ENCODE results near the gene PSTPIP1. TPM values are rescaled to one million over a fixed set of nuclear protein-coding genes. Genes with fewer than 3 reads are reported as not detected.

Gene PSTPIP1
- total and polyA plus RNA-seq, 10 of the 15 experiments (the other 5 are each of a cell fraction or from before 2014, with no cell fraction given) = 0.50 to 29.3 (median 14.5) TPM

DNA sequence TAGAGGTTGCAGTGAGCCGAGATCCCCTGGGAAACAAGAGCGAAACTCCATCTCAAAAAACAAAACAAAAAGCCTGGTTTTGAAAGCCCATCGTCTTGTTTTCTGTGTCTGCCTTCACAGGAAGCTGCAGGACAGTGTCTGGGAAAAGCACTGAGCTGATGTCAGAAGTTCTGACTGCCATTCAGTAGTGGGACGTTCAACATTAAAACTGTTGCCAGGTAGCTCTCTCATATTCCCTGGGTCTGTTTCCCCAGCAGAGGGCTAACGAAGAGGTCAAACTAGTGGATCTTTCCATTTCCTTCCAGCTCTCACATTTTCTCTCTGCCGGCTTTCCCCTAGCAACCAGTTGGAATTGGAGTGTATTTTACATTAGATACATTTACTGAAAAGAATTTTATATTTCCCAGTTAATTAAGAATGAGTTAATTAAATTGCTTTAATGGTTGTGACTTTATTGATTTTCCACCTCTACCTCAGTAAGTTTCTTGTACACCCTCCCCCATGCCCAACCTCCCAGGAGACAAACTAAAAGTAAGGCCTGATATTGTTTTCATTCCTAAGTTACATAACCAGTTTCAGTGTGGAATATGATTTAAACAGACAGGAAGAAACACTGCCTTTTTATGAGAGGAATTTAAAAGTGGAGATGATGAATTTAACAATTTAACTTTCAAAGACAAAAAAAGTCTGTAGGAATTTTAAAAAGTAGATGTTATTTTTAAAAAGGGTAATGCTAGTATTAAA lies 33.5 kb upstream of the PSTPIP1 start (continued):
- no peak for TF ChIP-seq KDM1A (IDR thresholded peaks at IDR 0.05; ENCODE audit: borderline replicate concordance)
- TF ChIP-seq NR2F1 (conservative IDR thresholded peaks at IDR 0.05) = no peak

GRCh38 chr15:76962337-76963013 lies 32.5 kb upstream of the PSTPIP1 start:
- Histone ChIP-seq H3K4me1 (ENCODE audit: control insufficient read depth, insufficient read depth, low read length) (no peaks in the 10 kb centered on the region), H3K9me3 (replicated peaks; ENCODE audit: control insufficient read depth, insufficient read depth, low read length) (no peaks in the 10 kb centered on the region), H4K20me1 (ENCODE audit: control insufficient read depth, insufficient read depth) (no peaks in the 10 kb centered on the region), H3K79me2 (ENCODE audit: control insufficient read depth, insufficient read depth, low read length) (no peaks in the 10 kb centered on the region), H3K4me2 (ENCODE audit: control insufficient read depth, insufficient read depth) (no peak overlapping the region), H2AFZ (ENCODE audit: control insufficient read depth, low read depth, low read length) (no peak overlapping the region), H3K4me3 (no peak overlapping the region), H3K27ac (ENCODE audit: control insufficient read depth, insufficient read depth) (no peak overlapping the region), H3K9ac (ENCODE audit: control insufficient read depth, insufficient read depth, low read length) (no peak overlapping the region), H3K27me3 (replicated peaks in 1 of 2; ENCODE audit: control insufficient read depth in 2 of 2, insufficient read depth in 2 of 2, low read length in 1 of 2) (peaks cover 0 to 1% of the 10 kb centered on the region in 2 experiments; a peak in 1 of 4 replicates), H3K36me3 (ENCODE audit: control insufficient read depth in 2 of 2, insufficient read depth in 2 of 2, low read length in 1 of 2) (no peaks in the 10 kb centered on the region)
- CTCF ChIA-PET = interaction anchor here (0.6 to 3.1 kb wide), 4 partner anchors 11 to 815 kb away, joined by 3 to 15 read pairs (median 7); no protein-coding TSS in a partner anchor
- ATAC-seq (peak; percentile 83), FAIRE-seq (no peak), DNase-seq (ENCODE audit: low read depth, low spot score) (no peak)
- in situ Hi-C loops (cut with MboI) (no loop called here), intact Hi-C loops (cut with micrococcal nuclease; ENCODE audit: unreplicated experiment) (no loop called here)
- RAD21 ChIA-PET (ENCODE audit: unreplicated experiment) = interaction anchor here (0.9 to 2.1 kb wide), 3 partner anchors 11 to 582 kb away, joined by 3 to 5 read pairs (median 4); no protein-coding TSS in a partner anchor
- 25% methylated on average over 9 of the region's 9 CpGs for WGBS (ENCODE audit: insufficient coverage, insufficient replicate concordance, low lambda C conversion rate, missing lambda C conversion rate)
- SMC1A ChIA-PET (ENCODE audit: uncharacterized antibody, unreplicated experiment) = interaction anchor here (0.8 to 1.3 kb wide), 5 partner anchors 11 to 204 kb away, joined by 3 to 8 read pairs (median 3); no protein-coding TSS in a partner anchor
- BruUV-seq (replicated peaks) = no TSS peak
- POLR2A ChIA-PET = no interaction called here
- TF ChIP-seq CEBPB (IDR thresholded peaks at IDR 0.05; ENCODE audit: borderline replicate concordance in 1 of 2, low read depth in 2 of 2, low read length in 2 of 2) = no peak
- no peak for TF ChIP-seq KLF5 (IDR thresholded peaks at IDR 0.05; ENCODE audit: partially characterized antibody)
- TF ChIP-seq ATF7 (IDR thresholded peaks at IDR 0.05; ENCODE audit: low read depth) = no peak
- no peak for TF ChIP-seq DPF2 (IDR thresholded peaks at IDR 0.05)
- TF ChIP-seq, protein P1, sequence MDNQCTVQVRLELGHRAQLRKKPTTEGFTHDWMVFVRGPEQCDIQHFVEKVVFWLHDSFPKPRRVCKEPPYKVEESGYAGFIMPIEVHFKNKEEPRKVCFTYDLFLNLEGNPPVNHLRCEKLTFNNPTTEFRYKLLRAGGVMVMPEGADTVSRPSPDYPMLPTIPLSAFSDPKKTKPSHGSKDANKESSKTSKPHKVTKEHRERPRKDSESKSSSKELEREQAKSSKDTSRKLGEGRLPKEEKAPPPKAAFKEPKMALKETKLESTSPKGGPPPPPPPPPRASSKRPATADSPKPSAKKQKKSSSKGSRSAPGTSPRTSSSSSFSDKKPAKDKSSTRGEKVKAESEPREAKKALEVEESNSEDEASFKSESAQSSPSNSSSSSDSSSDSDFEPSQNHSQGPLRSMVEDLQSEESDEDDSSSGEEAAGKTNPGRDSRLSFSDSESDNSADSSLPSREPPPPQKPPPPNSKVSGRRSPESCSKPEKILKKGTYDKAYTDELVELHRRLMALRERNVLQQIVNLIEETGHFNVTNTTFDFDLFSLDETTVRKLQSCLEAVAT (IDR thresholded peaks at IDR 0.05) = no peak
- TF ChIP-seq CREM (IDR thresholded peaks at IDR 0.05; ENCODE audit: low read depth) = no peak
- TF ChIP-seq POU2F2 (IDR thresholded peaks at IDR 0.05; ENCODE audit: borderline replicate concordance, low read depth, low read length) = no peak
- TF ChIP-seq SIX5 (IDR thresholded peaks at IDR 0.05; ENCODE audit: low read depth, low read length, severe bottlenecking) = no peak
- no peak for TF ChIP-seq MYC (IDR thresholded peaks at IDR 0.05; ENCODE audit: insufficient read depth, insufficient read length, insufficient replicate concordance, low read length, severe bottlenecking)
- TF ChIP-seq, protein P2, sequence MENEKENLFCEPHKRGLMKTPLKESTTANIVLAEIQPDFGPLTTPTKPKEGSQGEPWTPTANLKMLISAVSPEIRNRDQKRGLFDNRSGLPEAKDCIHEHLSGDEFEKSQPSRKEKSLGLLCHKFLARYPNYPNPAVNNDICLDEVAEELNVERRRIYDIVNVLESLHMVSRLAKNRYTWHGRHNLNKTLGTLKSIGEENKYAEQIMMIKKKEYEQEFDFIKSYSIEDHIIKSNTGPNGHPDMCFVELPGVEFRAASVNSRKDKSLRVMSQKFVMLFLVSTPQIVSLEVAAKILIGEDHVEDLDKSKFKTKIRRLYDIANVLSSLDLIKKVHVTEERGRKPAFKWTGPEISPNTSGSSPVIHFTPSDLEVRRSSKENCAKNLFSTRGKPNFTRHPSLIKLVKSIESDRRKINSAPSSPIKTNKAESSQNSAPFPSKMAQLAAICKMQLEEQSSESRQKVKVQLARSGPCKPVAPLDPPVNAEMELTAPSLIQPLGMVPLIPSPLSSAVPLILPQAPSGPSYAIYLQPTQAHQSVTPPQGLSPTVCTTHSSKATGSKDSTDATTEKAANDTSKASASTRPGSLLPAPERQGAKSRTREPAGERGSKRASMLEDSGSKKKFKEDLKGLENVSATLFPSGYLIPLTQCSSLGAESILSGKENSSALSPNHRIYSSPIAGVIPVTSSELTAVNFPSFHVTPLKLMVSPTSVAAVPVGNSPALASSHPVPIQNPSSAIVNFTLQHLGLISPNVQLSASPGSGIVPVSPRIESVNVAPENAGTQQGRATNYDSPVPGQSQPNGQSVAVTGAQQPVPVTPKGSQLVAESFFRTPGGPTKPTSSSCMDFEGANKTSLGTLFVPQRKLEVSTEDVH (IDR thresholded peaks at IDR 0.05; ENCODE audit: low read depth, partially characterized antibody) = no peak
- no peak for TF ChIP-seq ETV6 (conservative IDR thresholded peaks at IDR 0.05 in 1 of 2, IDR thresholded peaks at IDR 0.05 in 1 of 2; ENCODE audit: borderline replicate concordance in 1 of 2, low read depth in 1 of 2)
- TF ChIP-seq LARP7 (IDR thresholded peaks at IDR 0.05) = no peak
